Endothelial cell of umbilical vein (primary cell): ENCODE measurements around the gene KRT33A. TPM values are rescaled to one million over a fixed set of nuclear protein-coding genes. Genes with fewer than 3 reads are reported as not detected.

Experiments used
- BruUV-seq: library from RNA; stranded (reverse); fragments of 400-500 nt; replicated peaks from 2 replicates; lab custom pipeline; 2021; lab: Mats Ljungman, UMichigan
- CTCF ChIA-PET: fragments of 300-600, 350-600 bp; sonication (Branson Sonifier 250); formaldehyde crosslinking; loops from one replicate; lab custom pipeline; 2021; ENCODE audit warnings: antibody characterized with exemption, inconsistent platforms; lab: Charles Lee
- POLR2A ChIA-PET: fragments of 300-600, 350-600 bp; sonication (Branson Sonifier 250); formaldehyde crosslinking; loops from one replicate; lab custom pipeline; 2021; ENCODE audit warnings: antibody characterized with exemption, inconsistent platforms; lab: Charles Lee
- DNase-seq: peaks from one replicate; pipeline ENCODE4 v3.0.0-alpha.2; 2011; ENCODE audit warnings: low read depth, low spot score
- FAIRE-seq: peaks from 2 replicates; lab custom pipeline; 2011; peaks lifted over from hg19 to GRCh38; lab: Jason Lieb, UNC
- H2AFZ ChIP-seq: 2 replicates; pipeline ENCODE4 v1.6.0; 2012; ENCODE audit warnings: low read depth, low read length, control low read depth, inconsistent platforms
- H3K27ac ChIP-seq: 2 replicates; pipeline ENCODE4 v1.5.1; 2011; ENCODE audit warnings: low read depth, mild to moderate bottlenecking, control low read depth, low read length, moderate library complexity; ENCODE audit not compliant: insufficient read depth
- H3K27me3 ChIP-seq, 2 experiments: 2 replicates each; pipeline versions ENCODE4 v1.6.0 to v1.6.1; 2011; ENCODE audit warnings: low read length in 2 of 2, mixed read lengths in 1 of 2; ENCODE audit not compliant: control insufficient read depth in 2 of 2, insufficient read depth in 2 of 2
- H3K36me3 ChIP-seq, 2 experiments: 2 replicates in 1 of 2; 3 replicates in 1 of 2; pipeline ENCODE4 v1.5.1; 2011; ENCODE audit warnings: low read length in 2 of 2, mild to moderate bottlenecking in 1 of 2, moderate library complexity in 1 of 2; ENCODE audit not compliant: control insufficient read depth in 2 of 2, insufficient read depth in 2 of 2; ENCODE audit errors: extremely low read depth in 1 of 2
- H3K4me1 ChIP-seq: 3 replicates; pipeline ENCODE4 v1.5.1; 2011; ENCODE audit warnings: mild to moderate bottlenecking, low read length; ENCODE audit not compliant: control insufficient read depth, insufficient read depth; ENCODE audit errors: extremely low read depth
- H3K4me2 ChIP-seq: 2 replicates; pipeline ENCODE4 v1.6.1; 2011; ENCODE audit warnings: low read length, control low read depth, mixed read lengths; ENCODE audit not compliant: insufficient read depth
- H3K4me3 ChIP-seq, 3 experiments: fragments of 200-600 bp in 1 of 3; sonication (generic), shearing (Covaris generic) in 1 of 3; replicated peaks in 1 of 3; 2 replicates each; pipeline ENCODE4 v1.5.1; 2011 to 2016; ENCODE audit warnings: control low read depth in 3 of 3, low read length in 3 of 3, mild to moderate bottlenecking in 2 of 3, inconsistent platforms in 1 of 3, low read depth in 1 of 3, moderate library complexity in 1 of 3; ENCODE audit not compliant: insufficient read depth in 1 of 3
- H3K79me2 ChIP-seq: 2 replicates; pipeline ENCODE4 v1.6.0; 2012; ENCODE audit warnings: low read length, inconsistent platforms; ENCODE audit not compliant: control insufficient read depth, insufficient read depth
- H3K9ac ChIP-seq: replicated peaks from 2 replicates; pipeline ENCODE3; 2011; ENCODE audit warnings: low read length, control low read depth; ENCODE audit not compliant: insufficient read depth; ENCODE audit errors: extremely low read depth
- H3K9me1 ChIP-seq: replicated peaks from 3 replicates; pipeline ENCODE4 v1.6.0; 2011; ENCODE audit warnings: mild to moderate bottlenecking, low read length; ENCODE audit not compliant: control insufficient read depth, insufficient read depth; ENCODE audit errors: extremely low read depth
- H3K9me3 ChIP-seq: replicated peaks from 2 replicates; pipeline ENCODE4 v1.5.1; 2012; ENCODE audit warnings: low read length, inconsistent platforms; ENCODE audit not compliant: control insufficient read depth, insufficient read depth
- H4K20me1 ChIP-seq: replicated peaks from 2 replicates; pipeline ENCODE3; 2011; ENCODE audit warnings: mild to moderate bottlenecking, low read length; ENCODE audit not compliant: control insufficient read depth, insufficient read depth; ENCODE audit errors: extremely low read depth
- JUN ChIP-seq: IDR thresholded peaks from 2 replicates; pipeline ENCODE4 v1.6.1; 2011; ENCODE audit warnings: borderline replicate concordance, low read depth; ENCODE audit not compliant: insufficient read length, insufficient read depth
- POLR2AphosphoS5 ChIP-seq: IDR thresholded peaks from 2 replicates; pipeline ENCODE4 v1.6.1; 2012; ENCODE audit warnings: low read depth, mild to moderate bottlenecking, control low read depth, low read length, moderate library complexity; ENCODE audit not compliant: insufficient read depth
- dilution Hi-C: fragments of 300-500 bp; cut with MboI; formaldehyde crosslinking; loops from one replicate; pipeline ENCODE4 v1.15.0; 2019; ENCODE audit warnings: low sequenced_read_pairs; ENCODE audit not compliant: extremely low pct_ligation_motif_present
- intact Hi-C: fragments of 100-400 bp; cut with micrococcal nuclease; formaldehyde crosslinking; loops from one replicate; pipeline ENCODE4 v1.10.0; 2022
- polyA plus RNA-seq, 4 experiments: library from polyadenylated mRNA; depleted of rRNA in 3 of 4; stranded (reverse) in 3 of 4; unstranded in 1 of 4; fragments of >200 nt; gene quantifications; 2 replicates each; pipeline versions ENCODE4 v1.2.1 to v1.2.3, GENCODE V29; 2011 to 2012; ENCODE audit warnings: missing spikeins in 1 of 4
- total RNA-seq: library from RNA; stranded (reverse); gene quantifications from 2 replicates; pipeline ENCODE4 v1.2.3, GENCODE V29; 2021
- TF ChIP-seq, protein P1 (sequence below): IDR thresholded peaks from 2 replicates; pipeline ENCODE4 v1.6.1; 2011; ENCODE audit not compliant: insufficient read depth, insufficient read length
- TF ChIP-seq, protein P2 (sequence below), 2 donors: IDR thresholded peaks; 1 replicate in 1 of 2; 2 replicates in 1 of 2; pipeline ENCODE4 v1.5.1; 2011; ENCODE audit warnings: low read length in 2 of 2, mild to moderate bottlenecking in 2 of 2, moderate library complexity in 2 of 2, control low read depth in 1 of 2, inconsistent platforms in 1 of 2, low read depth in 1 of 2; ENCODE audit not compliant: insufficient read depth in 1 of 2; ENCODE audit errors: extremely low read depth in 1 of 2

The KRT33A gene
- total and polyA plus RNA-seq, 2 donors (not counting 3 experiments of a cell fraction or from before 2014, with no cell fraction given), result not detected

DNA sequence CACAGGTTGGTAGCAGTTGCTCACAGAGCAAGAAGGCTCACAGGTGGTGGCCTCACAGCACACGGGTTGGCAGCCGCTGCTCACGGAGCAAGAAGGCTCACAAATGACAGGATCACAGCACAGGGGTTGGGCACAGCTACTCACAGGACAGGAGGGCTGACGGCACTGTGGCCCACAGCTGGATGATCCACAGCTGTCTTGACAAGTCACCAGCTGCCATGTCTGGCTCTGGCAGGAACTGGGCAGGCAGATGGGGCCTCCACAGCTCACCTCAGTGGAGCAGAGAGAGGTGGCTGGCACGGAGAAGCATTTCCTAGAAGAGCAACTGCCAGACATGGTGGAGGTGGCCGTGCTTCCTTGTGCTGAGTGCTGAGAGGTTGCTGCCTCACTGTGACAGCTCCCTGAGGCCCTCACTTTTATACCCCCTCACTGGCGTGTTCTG, 41.7 kb downstream of the KRT33A start, which contains the start of gene KRTAP16-1:
KRTAP16-1 (minus strand) TSS at position 392 of the 442 bp plus-strand sequence; CDS start at position 336, 56 bp downstream.
- no peak within 1 kb of the TSS for H2AFZ ChIP-seq
- intact Hi-C loops, result no loop called here
- dilution Hi-C loops, result no loop called here
- no peaks in the 10 kb centered on the region for H3K27me3 ChIP-seq
- ChIA-PET POLR2A (no interaction called here), CTCF (no interaction called here)
- DNase-seq, result no peak
- FAIRE-seq, result no peak
- H4K20me1 ChIP-seq, result no peaks in the 10 kb centered on the region
- no peaks in the 10 kb centered on the region for H3K9me3 ChIP-seq
- BruUV-seq, result no TSS peak
- no peak within 1 kb of the TSS for H3K9ac ChIP-seq
- H3K79me2 ChIP-seq, result no peaks in the 10 kb centered on the region
- H3K9me1 ChIP-seq, result no peaks in the 10 kb centered on the region
- H3K36me3 ChIP-seq, result no peaks in the 10 kb centered on the region
- H3K4me2 ChIP-seq, result no peak within 1 kb of the TSS
- H3K4me3 ChIP-seq, result no peak within 1 kb of the TSS
- H3K27ac ChIP-seq, result no peak within 1 kb of the TSS
- TF ChIP-seq, protein P1, sequence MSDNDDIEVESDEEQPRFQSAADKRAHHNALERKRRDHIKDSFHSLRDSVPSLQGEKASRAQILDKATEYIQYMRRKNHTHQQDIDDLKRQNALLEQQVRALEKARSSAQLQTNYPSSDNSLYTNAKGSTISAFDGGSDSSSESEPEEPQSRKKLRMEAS, result no peak
- H3K4me1 ChIP-seq, result no peaks in the 10 kb centered on the region

DNA sequence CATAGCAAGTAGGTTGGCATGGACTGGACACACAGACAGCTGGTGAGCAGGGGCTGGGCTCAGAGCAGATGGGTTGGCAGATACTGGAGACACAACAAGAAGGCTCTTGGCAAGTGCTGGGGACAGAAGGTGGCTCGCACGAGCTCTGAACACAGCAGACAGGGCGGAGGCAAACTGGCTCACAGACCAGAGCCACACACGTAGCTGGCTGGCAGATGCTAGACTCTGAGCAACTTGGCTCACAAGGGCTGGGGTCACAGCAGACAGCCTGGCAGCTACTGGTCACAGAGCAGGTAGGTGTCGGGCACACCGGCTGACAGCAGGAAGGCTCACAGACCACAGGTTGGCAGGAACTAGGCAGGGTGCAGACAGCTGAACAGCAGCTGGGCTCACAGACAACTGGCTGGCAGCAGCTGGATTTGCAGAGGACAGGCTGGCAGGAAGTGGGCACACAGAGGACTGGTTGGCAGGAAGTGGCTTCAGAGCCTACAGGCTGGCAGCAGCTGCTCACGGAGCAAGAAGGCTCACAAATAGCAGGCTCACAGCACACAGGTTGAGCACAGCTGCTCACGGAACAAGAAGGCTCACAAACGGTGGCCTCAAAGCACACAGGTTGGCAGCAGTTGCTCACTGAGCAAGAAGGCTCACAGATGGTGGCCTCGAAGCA, 42.2 kb downstream of the KRT33A start:
- no peak for DNase-seq
- Histone ChIP-seq H3K9me3 (no peaks in the 10 kb centered on the region), H3K4me1 (no peaks in the 10 kb centered on the region), H2AFZ (no peak overlapping the region), H3K4me3 (no peak overlapping the region), H3K27me3 (no peaks in the 10 kb centered on the region), H3K4me2 (no peak overlapping the region), H3K27ac (no peak overlapping the region), H3K9ac (no peak overlapping the region), H4K20me1 (no peaks in the 10 kb centered on the region), H3K79me2 (no peaks in the 10 kb centered on the region), H3K36me3 (no peaks in the 10 kb centered on the region), H3K9me1 (no peaks in the 10 kb centered on the region)
- POLR2A ChIA-PET, result no interaction called here
- intact Hi-C loops (no loop called here), dilution Hi-C loops (no loop called here)
- no peak for FAIRE-seq
- CTCF ChIA-PET, result no interaction called here
- no TSS peak for BruUV-seq
- TF ChIP-seq, protein P2, sequence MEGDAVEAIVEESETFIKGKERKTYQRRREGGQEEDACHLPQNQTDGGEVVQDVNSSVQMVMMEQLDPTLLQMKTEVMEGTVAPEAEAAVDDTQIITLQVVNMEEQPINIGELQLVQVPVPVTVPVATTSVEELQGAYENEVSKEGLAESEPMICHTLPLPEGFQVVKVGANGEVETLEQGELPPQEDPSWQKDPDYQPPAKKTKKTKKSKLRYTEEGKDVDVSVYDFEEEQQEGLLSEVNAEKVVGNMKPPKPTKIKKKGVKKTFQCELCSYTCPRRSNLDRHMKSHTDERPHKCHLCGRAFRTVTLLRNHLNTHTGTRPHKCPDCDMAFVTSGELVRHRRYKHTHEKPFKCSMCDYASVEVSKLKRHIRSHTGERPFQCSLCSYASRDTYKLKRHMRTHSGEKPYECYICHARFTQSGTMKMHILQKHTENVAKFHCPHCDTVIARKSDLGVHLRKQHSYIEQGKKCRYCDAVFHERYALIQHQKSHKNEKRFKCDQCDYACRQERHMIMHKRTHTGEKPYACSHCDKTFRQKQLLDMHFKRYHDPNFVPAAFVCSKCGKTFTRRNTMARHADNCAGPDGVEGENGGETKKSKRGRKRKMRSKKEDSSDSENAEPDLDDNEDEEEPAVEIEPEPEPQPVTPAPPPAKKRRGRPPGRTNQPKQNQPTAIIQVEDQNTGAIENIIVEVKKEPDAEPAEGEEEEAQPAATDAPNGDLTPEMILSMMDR (IDR thresholded peaks at IDR 0.05; ENCODE audit: extremely low read depth in 1 of 2, insufficient read depth in 1 of 2, low read depth in 1 of 2, low read length in 2 of 2), result no peak
- TF ChIP-seq POLR2AphosphoS5, result no peak
- no peak for TF ChIP-seq JUN
